SK-N-SH (cell line): ENCODE data around the gene SLC28A3.

Experiments
- CTCF ChIP-seq: fragments of 200-600 bp; sonication (generic); IDR thresholded peaks from 2 replicates; pipeline ENCODE4 v1.6.1; 2017; ENCODE audit warnings: antibody characterized with exemption, mild to moderate bottlenecking, moderate library complexity
- FOXJ3 ChIP-seq: sonication (generic); formaldehyde crosslinking; IDR thresholded peaks from 2 replicates; pipeline ENCODE4 v1.5.1; 2020; ENCODE audit warnings: mild to moderate bottlenecking, missing genetic modification reagents
- GABPA ChIP-seq: IDR thresholded peaks from 2 replicates; pipeline ENCODE4 v1.4.0; 2012; ENCODE audit warnings: low read depth, mild to moderate bottlenecking
- JUND ChIP-seq: IDR thresholded peaks from 2 replicates; pipeline ENCODE4 v1.4.0; 2012
- NRF1 ChIP-seq: IDR thresholded peaks from 2 replicates; pipeline ENCODE4 v1.6.1; 2012; ENCODE audit warnings: low read depth, mild to moderate bottlenecking, low read length
- POLR2AphosphoS5 ChIP-seq: IDR thresholded peaks from 2 replicates; pipeline ENCODE4 v1.6.1; 2012; ENCODE audit warnings: low read depth, low read length
- RAD21 ChIP-seq: IDR thresholded peaks from 2 replicates; pipeline ENCODE4 v1.6.1; 2012; ENCODE audit warnings: mild to moderate bottlenecking, low read length
- RFX5 ChIP-seq: IDR thresholded peaks from 2 replicates; pipeline ENCODE4 v1.6.1; 2012; ENCODE audit warnings: mild to moderate bottlenecking, improper control_type of control experiment, low read length
- SMC3 ChIP-seq: IDR thresholded peaks from 2 replicates; pipeline ENCODE4 v1.6.1; 2012; ENCODE audit warnings: low read depth, low read length, improper control_type of control experiment
- TAF1 ChIP-seq: IDR thresholded peaks from 2 replicates; pipeline ENCODE4 v1.6.1; 2012; ENCODE audit warnings: low read depth, mild to moderate bottlenecking, low read length, moderate library complexity, borderline replicate concordance

GRCh38 chr9:84349671-84350070 lies 9.1 kb upstream of the SLC28A3 start:
- no peak for TF ChIP-seq SMC3
- no peak for TF ChIP-seq CTCF
- TF ChIP-seq NRF1, result no peak
- TF ChIP-seq RFX5, result no peak
- no peak for TF ChIP-seq GABPA
- no peak for TF ChIP-seq POLR2AphosphoS5
- TF ChIP-seq FOXJ3 (CRISPR knock-in tag), result no peak
- no peak for TF ChIP-seq RAD21
- no peak for TF ChIP-seq JUND
- no peak for TF ChIP-seq TAF1
